SJSA1 (cell line): Measurements from ENCODE around the gene CAMK2D. TPM values are rescaled to one million over a fixed set of nuclear protein-coding genes. Genes with fewer than 3 reads are reported as not detected.

Experiments
- DNase-seq, 2 experiments: peaks; one replicate each; pipeline ENCODE4 v3.0.0-alpha.2; 2015 to 2020; ENCODE audit warnings: low spot score in 2 of 2, low read depth in 1 of 2
- H3K27ac ChIP-seq: fragments of 250-450 bp; sonication (Bioruptor Pico); 2 replicates; pipeline ENCODE4 v1.5.1; 2020; ENCODE audit warnings: mild to moderate bottlenecking, moderate library complexity
- H3K27me3 ChIP-seq: fragments of 250-450 bp; sonication (Bioruptor Pico); replicated peaks from 2 replicates; pipeline ENCODE4 v1.5.1; 2020; ENCODE audit warnings: mild to moderate bottlenecking, moderate library complexity
- H3K36me3 ChIP-seq: fragments of 250-450 bp; sonication (Bioruptor Pico); 2 replicates; pipeline ENCODE4 v1.5.1; 2020; ENCODE audit warnings: mild to moderate bottlenecking
- H3K4me1 ChIP-seq: fragments of 250-450 bp; sonication (Bioruptor Pico); replicated peaks from 2 replicates; pipeline ENCODE4 v1.6.1; 2021; ENCODE audit warnings: mild to moderate bottlenecking
- H3K4me3 ChIP-seq: fragments of 250-450 bp; sonication (Bioruptor Pico); 2 replicates; pipeline ENCODE4 v1.5.1; 2020; ENCODE audit warnings: mild to moderate bottlenecking
- H3K9me3 ChIP-seq: fragments of 250-450 bp; sonication (Bioruptor Pico); replicated peaks from 2 replicates; pipeline ENCODE4 v1.5.1; 2020; ENCODE audit warnings: mild to moderate bottlenecking
- total RNA-seq: library from RNA; depleted of rRNA; stranded (reverse); fragments of >200 nt; shearing (Covaris generic); gene quantifications from 2 replicates; pipeline ENCODE4 v1.2.3, GENCODE V29; 2014

Gene CAMK2D
- total RNA-seq, 1 experiment from 2014 or later: 42.7 TPM

DNA sequence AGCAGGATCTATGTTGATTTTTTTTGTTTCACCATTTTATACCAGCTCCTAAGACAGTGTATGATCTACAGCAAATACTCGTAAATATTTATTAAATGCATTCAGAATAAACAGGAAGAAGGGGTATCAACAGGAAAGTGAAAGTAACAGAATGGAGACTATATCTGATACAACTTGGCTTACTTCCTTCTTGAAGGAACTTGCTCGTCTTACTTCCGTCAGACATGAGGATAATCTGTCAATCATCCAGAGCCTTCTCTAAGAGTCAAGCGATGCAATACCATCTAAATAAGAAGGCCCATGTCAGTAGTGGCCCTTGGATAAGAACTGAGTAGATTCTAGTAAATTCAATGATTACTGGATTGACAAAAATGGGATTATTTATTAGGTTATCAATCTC, 84.2 kb downstream of the CAMK2D start:
- no peak for DNase-seq
- Histone ChIP-seq H3K27ac (no peak overlapping the region), H3K4me3 (no peak overlapping the region), H3K4me1 (peaks cover 6% of the 10 kb centered on the region; the same call in 1 of the 2 replicates), H3K36me3 (no peaks in the 10 kb centered on the region; the same call in 1 of the 2 replicates), H3K27me3 (no peaks in the 10 kb centered on the region), H3K9me3 (no peaks in the 10 kb centered on the region)

DNA sequence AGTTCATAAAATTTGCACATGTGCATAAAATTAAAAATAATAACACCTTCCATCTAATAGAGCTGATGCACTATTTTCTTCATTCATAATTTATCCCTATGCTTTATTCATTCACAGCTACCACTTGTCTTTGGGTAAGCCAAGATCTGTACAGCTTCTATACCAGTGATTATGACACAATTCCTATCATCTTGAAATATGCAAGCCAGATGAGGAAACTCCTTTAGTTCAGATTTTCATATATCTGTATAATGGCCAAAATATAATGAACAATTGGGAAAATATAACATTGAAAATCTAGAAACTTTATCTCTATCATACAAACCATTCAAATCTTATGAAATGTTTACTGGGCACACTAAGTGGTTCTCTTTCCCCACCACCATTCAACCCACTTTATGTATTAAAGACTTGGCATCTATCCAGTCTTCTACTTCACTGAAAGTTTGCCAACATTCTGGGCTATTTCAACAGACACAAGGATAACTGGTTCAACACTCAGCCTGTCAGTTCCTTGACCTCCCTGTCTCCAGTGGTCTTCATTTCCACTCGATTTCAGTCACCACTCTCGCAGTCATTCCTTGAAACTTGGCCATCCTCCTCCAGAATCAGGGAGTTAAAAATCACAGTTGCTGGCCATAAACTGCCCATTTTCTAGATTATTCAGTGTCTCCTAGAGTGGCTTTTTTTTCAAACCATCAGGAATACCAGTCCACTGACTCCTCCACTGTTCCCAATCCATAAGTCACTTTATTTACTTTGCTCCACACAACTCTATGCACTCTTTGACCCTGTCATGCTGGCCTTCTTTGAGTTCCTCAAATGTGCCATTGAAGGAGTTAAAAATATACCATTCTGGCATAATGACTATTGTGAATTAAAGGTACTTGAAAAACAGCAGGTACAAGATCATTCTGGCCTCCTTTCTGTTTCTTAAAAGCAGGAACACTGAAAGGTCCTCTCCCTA, 85.5 kb downstream of the CAMK2D start:
- Histone ChIP-seq H3K9me3 (no peaks in the 10 kb centered on the region), H3K36me3 (no peaks in the 10 kb centered on the region; the same call in 1 of the 2 replicates), H3K4me3 (no peak overlapping the region), H3K4me1 (peaks cover 6% of the 10 kb centered on the region; the same call in 1 of the 2 replicates), H3K27me3 (no peaks in the 10 kb centered on the region), H3K27ac (no peak overlapping the region)
- DNase-seq: no peak

GRCh38 chr4:113674733-113675132, 86.8 kb downstream of the CAMK2D start:
- Histone ChIP-seq H3K36me3 (no peaks in the 10 kb centered on the region; the same call in 1 of the 2 replicates), H3K27ac (no peak overlapping the region), H3K4me3 (no peak overlapping the region), H3K4me1 (peaks cover 6% of the 10 kb centered on the region; the same call in 1 of the 2 replicates), H3K9me3 (no peaks in the 10 kb centered on the region), H3K27me3 (no peaks in the 10 kb centered on the region)
- DNase-seq: no peak

GRCh38 chr4:113674251-113674650, 87.3 kb downstream of the CAMK2D start:
- Histone ChIP-seq H3K36me3 (no peaks in the 10 kb centered on the region; the same call in 1 of the 2 replicates), H3K9me3 (no peaks in the 10 kb centered on the region), H3K4me1 (peaks cover 6% of the 10 kb centered on the region; the same call in 1 of the 2 replicates), H3K4me3 (no peak overlapping the region), H3K27ac (no peak overlapping the region), H3K27me3 (no peaks in the 10 kb centered on the region)
- DNase-seq: no peak

DNA sequence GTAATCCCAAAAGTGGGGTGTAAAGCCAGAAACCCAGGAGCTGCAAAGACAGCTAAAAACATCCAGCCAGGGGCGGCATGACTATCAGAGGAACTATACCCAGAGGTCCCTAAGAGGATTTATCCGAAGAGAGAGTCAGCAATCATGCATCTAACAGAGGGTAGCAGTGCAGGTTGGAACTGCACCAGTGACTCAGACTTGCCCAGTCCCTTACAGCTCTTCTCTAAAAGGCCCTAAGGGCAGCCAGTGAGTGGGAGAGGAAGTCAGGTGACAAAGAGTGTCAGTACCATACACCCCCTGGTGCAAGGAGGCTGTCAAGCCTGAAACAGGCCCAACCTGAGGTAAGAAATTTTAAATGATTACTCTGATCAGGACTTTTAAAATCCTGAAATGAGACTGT, 88.1 kb downstream of the CAMK2D start:
- Histone ChIP-seq H3K36me3 (no peaks in the 10 kb centered on the region; the same call in 1 of the 2 replicates), H3K4me1 (peaks cover 6% of the 10 kb centered on the region; the same call in 1 of the 2 replicates), H3K27ac (no peak overlapping the region), H3K4me3 (no peak overlapping the region), H3K27me3 (no peaks in the 10 kb centered on the region), H3K9me3 (no peaks in the 10 kb centered on the region)
- DNase-seq: peak in 1 of 2 experiments; percentile 7

GRCh38 chr4:113666386-113667114, 95.0 kb downstream of the CAMK2D start:
- DNase-seq: no peak
- no peak overlapping the region for H3K27ac ChIP-seq
- no peak overlapping the region for H3K4me3 ChIP-seq
- no peaks in the 10 kb centered on the region for H3K36me3 ChIP-seq
- H3K27me3 ChIP-seq: no peaks in the 10 kb centered on the region
- no peaks in the 10 kb centered on the region for H3K4me1 ChIP-seq
- no peaks in the 10 kb centered on the region for H3K9me3 ChIP-seq

- Histone ChIP-seq H3K27ac (no peak overlapping the region), H3K9me3 (no peaks in the 10 kb centered on the region), H3K27me3 (no peaks in the 10 kb centered on the region), H3K4me1 (no peaks in the 10 kb centered on the region), H3K4me3 (no peak overlapping the region), H3K36me3 (no peaks in the 10 kb centered on the region)
- DNase-seq: no peak
Observed at GRCh38 chr4:113665036-113665435, 96.5 kb downstream of the CAMK2D start.

DNA sequence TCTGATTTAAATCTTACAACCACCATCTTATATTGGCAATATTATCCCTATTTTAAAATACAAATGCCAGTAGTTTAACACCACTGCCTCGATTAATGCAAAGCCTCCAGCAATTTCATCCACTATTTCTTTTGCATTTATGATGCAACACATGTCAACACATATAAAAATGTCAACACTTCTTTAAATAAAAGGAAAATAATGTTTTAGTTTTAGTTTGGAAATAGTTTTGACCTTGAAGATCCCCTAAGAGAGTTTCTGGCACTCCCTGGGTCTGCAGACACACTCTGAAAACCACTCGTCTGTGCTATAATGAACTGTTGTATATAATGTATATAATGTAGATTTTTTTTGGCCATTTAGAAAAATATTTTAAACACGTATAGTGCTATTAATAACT, 99.0 kb downstream of the CAMK2D start:
- no peaks in the 10 kb centered on the region for H3K9me3 ChIP-seq
- H3K4me3 ChIP-seq: no peak overlapping the region
- no peak overlapping the region for H3K27ac ChIP-seq
- no peaks in the 10 kb centered on the region for H3K27me3 ChIP-seq
- no peaks in the 10 kb centered on the region for H3K4me1 ChIP-seq
- no peak for DNase-seq
- peaks cover 4% of the 10 kb centered on the region; the same call in 1 of the 2 replicates for H3K36me3 ChIP-seq

DNA sequence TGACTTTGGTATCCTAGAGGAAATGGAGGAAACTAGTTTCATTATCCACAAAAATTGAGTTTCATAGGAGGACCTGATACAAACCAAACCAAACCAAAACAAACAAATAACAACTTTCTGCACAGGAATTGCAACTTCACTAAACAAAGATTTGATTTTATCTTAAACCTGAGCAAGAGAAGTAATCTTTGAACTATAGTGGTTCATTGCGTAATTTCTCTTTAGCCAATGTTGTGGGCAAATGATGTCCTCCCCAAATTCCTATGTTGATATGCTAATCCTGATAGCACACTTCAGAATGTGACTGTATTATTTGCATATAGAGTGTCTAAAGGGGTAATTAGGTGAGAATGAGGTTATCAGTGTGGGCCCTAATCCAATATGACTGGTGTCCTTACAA, 102.4 kb downstream of the CAMK2D start:
- no peak for DNase-seq
- H3K9me3 ChIP-seq: no peaks in the 10 kb centered on the region
- H3K4me1 ChIP-seq: no peaks in the 10 kb centered on the region

GRCh38 chr4:113657586-113658233, 103.8 kb downstream of the CAMK2D start:
- H3K36me3 ChIP-seq: peaks cover 4% of the 10 kb centered on the region; the same call in 1 of the 2 replicates

More for the DNA sequence above, 102.4 kb downstream of the CAMK2D start:
- no peaks in the 10 kb centered on the region for H3K27me3 ChIP-seq
- peaks cover 4% of the 10 kb centered on the region; the same call in 1 of the 2 replicates for H3K36me3 ChIP-seq
- H3K27ac ChIP-seq: no peak overlapping the region
- H3K4me3 ChIP-seq: no peak overlapping the region

GRCh38 chr4:113653871-113654270, 107.7 kb downstream of the CAMK2D start:
- H3K4me1 ChIP-seq: no peaks in the 10 kb centered on the region
- H3K27me3 ChIP-seq: no peaks in the 10 kb centered on the region
- no peaks in the 10 kb centered on the region for H3K9me3 ChIP-seq
- H3K27ac ChIP-seq: no peak overlapping the region
- H3K36me3 ChIP-seq: 0 out of 2 replicates have a peak, but pooled peaks cover 4% of the 10 kb centered on the region
- H3K4me3 ChIP-seq: no peak overlapping the region
- DNase-seq: no peak

More at GRCh38 chr4:113657586-113658233, 103.8 kb downstream of the CAMK2D start:
- no peak for DNase-seq
- H3K4me3 ChIP-seq: no peak overlapping the region
- H3K27ac ChIP-seq: no peak overlapping the region
- no peaks in the 10 kb centered on the region for H3K27me3 ChIP-seq
- no peaks in the 10 kb centered on the region for H3K4me1 ChIP-seq
- H3K9me3 ChIP-seq: no peaks in the 10 kb centered on the region

DNA sequence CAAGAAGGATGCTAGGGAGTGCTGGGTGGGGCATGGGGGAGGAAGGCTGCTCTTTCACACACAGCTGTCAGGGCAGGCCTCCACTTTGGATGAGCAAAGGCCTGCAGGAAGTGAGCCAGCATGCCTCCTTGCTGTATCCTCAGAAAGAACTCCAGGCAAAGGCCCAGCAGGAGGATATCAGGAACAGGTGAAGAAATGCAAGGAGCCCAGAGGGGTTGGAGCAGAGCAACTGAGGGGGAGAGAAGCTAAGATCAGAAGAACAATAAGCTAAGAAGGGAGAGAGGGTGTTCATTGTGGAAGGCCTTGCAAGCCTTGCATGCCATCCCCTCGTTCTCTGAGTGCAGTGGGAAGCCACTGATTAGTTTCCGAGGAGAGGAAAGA, 115.1 kb downstream of the CAMK2D start:
- peaks cover 17% of the 10 kb centered on the region for H3K4me1 ChIP-seq
- no peak overlapping the region for H3K27ac ChIP-seq
- no peak overlapping the region for H3K4me3 ChIP-seq
- no peak for DNase-seq
- H3K36me3 ChIP-seq: no peaks in the 10 kb centered on the region
- no peaks in the 10 kb centered on the region for H3K9me3 ChIP-seq
- H3K27me3 ChIP-seq: no peaks in the 10 kb centered on the region

- DNase-seq: peak; percentile 51 to 67
- no peaks in the 10 kb centered on the region for H3K9me3 ChIP-seq
- peak overlapping the region; percentile 4; the same call in 1 of the 2 replicates for H3K27ac ChIP-seq
- no peaks in the 10 kb centered on the region for H3K27me3 ChIP-seq
- H3K4me1 ChIP-seq: peaks cover 17% of the 10 kb centered on the region
- no peak overlapping the region for H3K4me3 ChIP-seq
- H3K36me3 ChIP-seq: no peaks in the 10 kb centered on the region
Observed at GRCh38 chr4:113645771-113646441, 115.6 kb downstream of the CAMK2D start.
